ENCODE results near the gene LAMB1.
"Not testable (repeated sequence)": the region's sequence is repeated elsewhere in the genome, so short reads cannot be mapped to it uniquely, and the experiment has no call there.

LAMB1 gene

DNA sequence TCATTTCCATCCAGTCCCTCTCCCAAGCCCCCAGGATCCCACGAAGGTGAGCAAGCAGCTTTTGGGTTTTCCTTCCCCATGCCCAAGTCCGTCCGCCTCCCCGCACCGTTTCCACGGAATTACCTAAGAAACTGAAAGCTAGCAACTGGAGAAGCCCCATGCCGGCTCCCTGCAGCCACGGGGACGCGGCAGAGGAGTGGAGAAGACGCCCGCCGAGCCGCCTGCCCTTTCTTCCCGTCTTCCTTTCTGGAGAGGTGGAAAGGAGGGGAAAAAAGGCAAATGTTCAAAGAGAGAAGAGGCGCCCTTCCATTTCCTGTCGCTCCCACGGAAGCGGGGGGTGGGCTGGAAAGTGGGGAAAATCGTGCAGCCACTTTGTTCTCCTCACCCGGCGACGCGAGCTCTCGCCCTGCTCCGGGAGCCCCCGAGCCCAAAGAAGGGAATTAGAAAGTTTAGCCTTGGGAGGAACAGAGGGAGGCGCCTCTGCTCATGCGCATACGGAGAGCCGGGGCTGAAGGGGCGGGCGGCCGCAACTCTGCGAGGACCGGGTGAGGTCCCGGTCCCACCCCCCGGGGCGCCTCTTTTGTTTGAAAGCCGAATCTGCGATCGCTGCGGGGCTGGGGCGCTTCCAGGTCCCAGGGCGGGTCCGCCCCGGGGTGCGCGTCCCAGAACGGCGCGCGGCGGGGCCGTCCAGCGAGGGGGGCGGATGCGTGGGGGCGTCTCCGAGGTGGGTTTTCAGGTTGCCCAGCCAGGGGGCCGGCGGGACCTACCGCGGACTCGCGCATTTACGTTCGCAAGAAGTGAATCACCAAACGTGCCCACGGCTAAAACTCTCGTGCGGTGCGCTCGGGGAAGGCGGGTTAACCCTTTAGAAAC lies at the start of gene LAMB1:
TSS of gene LAMB1 (minus strand) at position 436 of the 873 bp plus-strand sequence. CDS start at position 160, 276 bp downstream.
- ATAC-seq, result peak; percentile 45
- DNase-seq, result peak; percentile 29

- no peak for DNase-seq
- no peak for ATAC-seq
Observed at GRCh38 chr7:108051454-108051853, 48.5 kb upstream of the LAMB1 start.

DNA sequence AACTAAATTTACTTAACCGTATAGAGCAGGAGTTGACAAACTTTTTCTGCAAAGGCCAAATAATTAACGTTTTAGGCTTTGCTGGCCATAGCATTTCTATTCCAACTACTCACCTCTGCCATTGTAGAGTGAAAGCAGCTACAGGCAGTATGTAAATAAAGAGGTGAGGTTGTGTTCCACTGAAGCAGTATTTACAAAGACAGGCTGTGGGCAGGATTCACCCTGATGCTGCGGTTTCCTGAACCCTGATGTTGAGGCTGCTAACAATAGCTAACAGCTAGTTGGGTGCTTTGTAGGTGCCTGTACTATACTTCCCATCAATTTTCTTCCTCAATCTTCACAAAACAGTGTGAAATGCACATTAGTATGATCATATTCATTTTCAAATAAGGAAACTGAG lies 47.0 kb upstream of the LAMB1 start:
- ATAC-seq (no peak), DNase-seq (no peak)

GRCh38 chr7:108048422-108048821 lies 45.5 kb upstream of the LAMB1 start:
- DNase-seq (no peak), ATAC-seq (no peak)

- DNase-seq (no peak), ATAC-seq (no peak)
Observed at GRCh38 chr7:108046952-108047506, 44.1 kb upstream of the LAMB1 start.

DNA sequence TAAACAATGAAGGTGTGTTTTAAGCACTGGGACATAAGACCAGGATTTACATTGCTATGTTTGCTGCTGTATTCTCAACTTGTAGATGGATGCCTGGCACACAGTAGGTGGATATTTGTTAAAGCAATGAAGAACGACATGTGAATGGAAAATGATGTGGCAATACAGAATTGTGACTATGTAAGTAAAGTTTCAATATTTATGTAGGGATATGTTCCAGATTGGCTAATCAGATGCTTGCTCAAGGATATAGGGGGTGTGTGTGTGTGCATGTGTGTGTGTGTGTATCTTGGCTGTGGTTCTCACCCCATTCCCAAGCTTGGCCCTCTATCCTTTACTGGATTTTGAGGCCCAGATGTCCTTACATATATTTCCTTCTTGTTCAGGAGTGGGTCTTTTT lies 42.7 kb upstream of the LAMB1 start:
- ATAC-seq (no peak), DNase-seq (no peak)

GRCh38 chr7:108045154-108045553 lies 42.2 kb upstream of the LAMB1 start:
- ATAC-seq (no peak), DNase-seq (no peak)

DNA sequence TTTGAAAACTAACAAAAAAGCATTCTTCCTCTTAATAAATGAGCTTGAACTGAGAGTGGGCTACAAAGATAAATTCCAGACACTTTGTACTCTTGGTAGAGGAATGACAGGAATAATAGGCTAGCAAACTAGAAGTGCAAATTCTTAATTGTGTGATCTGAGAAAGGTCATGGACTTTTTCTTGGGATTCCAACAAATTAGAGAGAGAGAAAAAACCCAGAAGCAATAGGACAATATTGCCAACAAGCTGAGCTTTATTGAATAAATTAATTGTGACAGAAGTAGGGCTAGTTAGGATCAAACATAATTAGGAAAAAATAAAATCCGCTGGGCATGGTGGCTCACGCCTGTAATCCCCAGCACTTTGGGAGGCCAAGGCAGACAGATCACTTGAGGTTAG lies 41.4 kb upstream of the LAMB1 start:
- ATAC-seq (no peak), DNase-seq (no peak)

GRCh38 chr7:108038986-108039385 lies 36.0 kb upstream of the LAMB1 start:
- no peak for ATAC-seq
- DNase-seq, result no peak

DNA sequence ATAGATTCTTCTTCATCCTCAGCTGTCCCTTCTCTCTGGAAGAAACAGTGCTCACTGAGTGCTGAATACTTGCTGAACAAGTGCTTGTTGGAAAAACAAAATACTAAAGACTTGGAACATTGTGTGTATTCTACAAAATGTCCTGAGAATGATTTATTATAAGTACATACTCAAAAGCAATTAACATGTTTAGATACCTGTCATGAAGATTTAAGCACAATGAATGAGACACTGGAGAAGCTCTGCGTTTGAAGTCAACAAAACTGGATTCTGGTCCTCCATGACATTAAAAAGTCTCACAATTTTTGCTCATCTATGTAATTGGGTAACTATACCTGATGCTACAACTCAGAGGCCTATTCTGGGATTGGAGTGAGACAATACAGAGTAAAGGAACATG lies 34.8 kb upstream of the LAMB1 start:
- no peak for ATAC-seq

DNA sequence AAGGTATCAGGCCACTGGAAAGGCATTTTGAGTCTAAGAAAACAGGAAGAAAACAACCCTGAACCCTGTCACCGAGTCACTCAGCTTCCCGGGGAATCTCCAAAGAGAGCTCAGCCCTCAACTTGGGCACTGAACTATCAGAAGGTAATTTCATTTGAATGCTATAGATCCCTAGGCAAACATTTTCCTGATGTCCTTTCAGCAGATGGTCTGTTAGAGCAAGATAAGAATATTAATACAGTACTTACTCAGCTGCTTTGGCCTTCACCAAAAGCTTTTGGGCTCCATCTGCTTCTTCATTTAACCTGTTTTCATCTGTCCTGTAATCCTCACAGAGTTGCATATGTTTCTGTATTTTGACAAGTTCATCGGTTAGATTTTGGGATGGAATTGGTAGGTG lies 34.2 kb upstream of the LAMB1 start:
- DNase-seq (no peak), ATAC-seq (no peak)

More for the DNA sequence above, 34.8 kb upstream of the LAMB1 start:
- no peak for DNase-seq

- ATAC-seq, result no peak
Observed at GRCh38 chr7:108034586-108034985, 31.6 kb upstream of the LAMB1 start.

DNA sequence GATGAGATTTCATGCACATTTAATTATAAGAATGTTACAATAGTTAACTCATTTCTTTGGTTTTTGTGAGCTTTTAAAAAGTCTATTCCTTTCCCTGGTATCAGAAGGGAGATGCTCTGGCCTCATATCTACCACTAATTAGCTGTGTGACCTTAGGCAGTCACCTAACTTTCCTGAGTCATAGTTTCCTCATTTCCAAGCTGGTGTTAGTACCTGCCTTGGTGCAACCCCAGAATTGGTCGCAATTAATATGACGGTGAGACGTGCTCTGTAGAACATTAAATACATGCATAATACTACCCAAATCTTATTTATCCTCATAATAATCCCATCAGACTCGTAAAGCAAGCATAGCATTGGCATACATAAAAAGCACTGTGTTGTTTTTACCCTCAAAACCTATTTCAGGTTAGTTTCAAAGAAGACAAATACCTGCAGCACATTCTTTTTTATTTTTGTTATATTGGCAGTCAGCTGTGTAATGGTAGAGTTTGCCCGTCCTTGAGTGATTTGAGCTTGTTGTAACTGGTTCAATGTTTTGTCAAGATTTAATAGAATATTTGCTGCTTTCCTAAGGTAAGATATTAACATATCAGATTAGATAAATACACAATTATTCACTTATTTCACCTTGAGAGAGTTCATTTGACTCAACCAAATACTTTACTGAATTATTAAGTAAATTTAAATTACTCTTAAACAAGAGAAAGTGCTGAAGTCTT lies 31.0 kb upstream of the LAMB1 start:
- DNase-seq (no peak), ATAC-seq (no peak)

More at GRCh38 chr7:108034586-108034985, 31.6 kb upstream of the LAMB1 start:
- no peak for DNase-seq

DNA sequence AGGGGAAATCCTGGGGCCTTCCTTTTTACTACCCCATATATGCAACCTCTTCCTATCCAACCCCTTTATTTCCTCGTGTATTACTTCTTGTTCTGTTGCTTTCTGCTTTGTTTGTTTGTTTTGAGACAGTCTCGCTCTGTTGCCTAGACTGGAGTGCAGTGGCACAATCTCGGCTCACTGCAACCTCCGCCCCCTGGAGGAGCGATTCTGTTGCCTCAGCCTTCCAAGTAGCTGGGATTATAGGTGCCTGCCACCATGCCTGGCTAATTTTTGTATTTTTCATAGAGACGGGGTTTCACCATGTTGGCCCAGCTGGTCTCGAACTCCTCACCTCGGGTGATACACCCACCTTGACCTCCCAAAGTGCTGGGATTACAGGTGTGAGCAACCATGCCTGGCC lies 30.3 kb upstream of the LAMB1 start:
- ATAC-seq, DNase-seq: not testable (repeated sequence)

GRCh38 chr7:108030516-108030915 lies 27.6 kb upstream of the LAMB1 start:
- DNase-seq, result no peak

DNA sequence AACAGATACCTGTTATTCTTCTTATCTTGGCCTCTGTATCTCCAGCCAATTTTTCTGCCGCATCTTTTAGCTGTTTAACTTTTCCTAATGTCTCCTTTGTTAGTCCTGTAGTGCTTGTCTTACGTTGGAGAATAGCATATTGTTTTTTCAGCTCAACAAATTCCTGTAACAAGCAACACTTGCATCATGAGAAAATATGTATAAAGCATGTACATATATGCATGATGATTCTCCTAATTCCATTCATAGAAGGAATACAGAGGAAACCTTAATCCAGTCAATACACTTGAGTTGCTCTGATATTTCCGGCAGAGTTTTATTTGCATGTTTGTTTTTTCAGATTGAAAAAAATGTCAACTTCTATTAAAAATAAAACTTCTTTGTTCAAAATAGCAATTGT lies 26.1 kb upstream of the LAMB1 start:
- no peak for DNase-seq

More at GRCh38 chr7:108030516-108030915, 27.6 kb upstream of the LAMB1 start:
- ATAC-seq, result no peak

DNA sequence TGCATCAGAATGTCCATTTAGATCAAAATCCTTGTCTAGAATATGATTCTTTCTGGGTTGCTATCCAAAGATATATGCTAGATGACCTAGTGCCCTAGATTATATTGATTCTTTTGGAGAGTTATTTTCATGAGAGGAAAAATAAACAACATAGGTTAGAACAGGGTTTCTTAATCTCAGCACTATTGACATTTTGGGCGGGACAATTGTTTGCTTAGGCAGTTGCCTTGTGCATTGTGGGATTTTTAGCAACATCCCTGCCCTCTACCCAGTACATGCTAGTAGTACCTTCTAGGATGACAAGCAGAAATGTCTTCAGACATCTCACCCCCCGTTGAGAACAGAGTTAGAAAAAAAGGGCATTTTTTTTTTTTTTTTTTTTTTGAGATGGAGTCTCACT lies 25.1 kb upstream of the LAMB1 start:
- ATAC-seq (no peak), DNase-seq (no peak)

More for the DNA sequence above, 26.1 kb upstream of the LAMB1 start:
- ATAC-seq, result no peak

DNA sequence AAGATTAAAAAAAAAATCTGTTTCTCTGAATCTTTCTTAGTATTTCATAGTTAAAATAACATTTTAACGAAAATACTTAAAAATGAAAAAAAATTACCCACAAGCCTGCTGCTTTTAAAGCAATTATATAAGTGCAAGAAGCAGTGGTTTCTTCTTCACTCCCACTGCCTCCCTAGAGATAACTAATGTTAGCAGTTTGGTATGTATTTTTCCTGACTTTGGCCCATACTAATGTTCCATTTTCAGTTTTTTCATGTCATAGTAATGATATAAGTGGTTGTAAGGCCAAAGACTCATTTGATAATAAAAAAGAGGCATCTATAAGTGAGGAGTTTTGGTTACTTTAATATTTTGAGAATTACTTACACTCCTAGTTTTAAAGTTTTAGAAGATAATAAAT lies 24.3 kb upstream of the LAMB1 start:
- ATAC-seq (no peak), DNase-seq (no peak)

GRCh38 chr7:108026647-108027046 lies 23.7 kb upstream of the LAMB1 start:
- DNase-seq (no peak), ATAC-seq (no peak)

GRCh38 chr7:108026116-108026515 lies 23.2 kb upstream of the LAMB1 start:
- ATAC-seq (no peak), DNase-seq (no peak)

DNA sequence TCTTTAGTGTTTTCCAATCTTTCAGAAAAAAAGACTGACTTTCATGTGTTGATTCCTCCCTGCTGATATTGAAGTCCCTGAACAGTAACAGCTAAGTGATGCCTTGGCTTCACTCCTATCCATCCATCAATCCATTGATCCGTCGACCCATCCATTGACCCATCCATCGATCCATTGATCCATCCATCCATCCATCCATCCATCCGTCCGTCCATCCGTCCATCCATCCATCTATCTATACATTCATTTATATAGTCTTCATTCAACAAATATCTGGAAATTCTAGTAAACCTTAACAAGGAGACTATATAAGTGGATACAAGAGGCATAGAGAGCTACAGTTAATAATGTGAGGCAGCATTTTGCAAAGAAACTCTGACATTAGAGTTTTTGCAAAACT lies 21.6 kb upstream of the LAMB1 start:
- no peak for DNase-seq
- no peak for ATAC-seq

DNA sequence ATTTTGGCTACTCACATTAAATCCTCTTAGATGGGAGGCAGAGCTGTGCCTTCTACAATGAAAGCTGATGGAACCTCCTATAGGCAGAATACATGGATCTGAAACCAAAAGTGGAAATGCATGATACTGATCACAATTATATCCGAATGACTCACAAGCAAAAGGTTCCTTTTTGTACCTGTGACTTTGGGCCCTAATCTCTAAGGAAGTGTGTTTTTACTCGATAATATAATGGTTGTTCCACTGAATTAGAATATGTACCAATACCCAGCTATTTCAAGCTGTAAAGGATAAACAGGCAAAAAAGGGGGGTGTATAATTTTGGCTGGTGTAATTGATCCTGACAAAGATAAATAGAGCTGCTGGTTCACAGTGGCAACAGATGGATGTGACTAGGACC lies 17.6 kb upstream of the LAMB1 start:
- ATAC-seq (no peak), DNase-seq (no peak)

DNA sequence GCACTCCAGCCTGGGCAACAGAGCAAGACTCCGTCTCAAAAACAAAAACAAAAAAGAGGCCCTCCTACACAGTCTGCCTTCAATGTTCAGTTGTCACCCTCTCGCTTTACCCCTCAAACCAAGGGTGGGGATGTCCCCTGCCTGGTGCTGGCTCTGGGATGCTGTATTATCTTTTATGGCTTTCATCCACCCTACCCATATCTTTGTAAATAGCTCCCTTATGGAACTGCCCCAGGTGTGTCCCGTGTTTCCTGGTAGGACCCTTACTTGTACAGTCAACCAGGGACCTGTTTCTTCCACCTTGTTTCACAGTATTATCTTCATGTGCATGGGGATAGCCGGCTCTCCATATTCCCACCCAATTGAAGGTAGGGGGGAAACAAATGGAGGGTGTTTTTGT lies 15.7 kb upstream of the LAMB1 start:
- ATAC-seq (no peak), DNase-seq (no peak)

All from stimulated activated naive CD8-positive, alpha-beta T cell treated with anti-CD3 and anti-CD28 coated beads, Interleukin-15, Interleukin-2, amounts not matched to agents 100 U/mL and 50 U/mL, for 24 hours (primary cell).